ENCODE measurements around the gene COMT.
"Not testable (repeated sequence)": the region's sequence is repeated elsewhere in the genome, so short reads cannot be mapped to it uniquely, and the experiment has no call there.

The COMT gene

GRCh38 chr22:19929586-19930550 is 11.7 kb upstream of the COMT start:
- no peak for DNase-seq

- DNase-seq, result no peak
These were observed 10.8 kb upstream of the COMT start for GRCh38 chr22:19930551-19931486.

DNA sequence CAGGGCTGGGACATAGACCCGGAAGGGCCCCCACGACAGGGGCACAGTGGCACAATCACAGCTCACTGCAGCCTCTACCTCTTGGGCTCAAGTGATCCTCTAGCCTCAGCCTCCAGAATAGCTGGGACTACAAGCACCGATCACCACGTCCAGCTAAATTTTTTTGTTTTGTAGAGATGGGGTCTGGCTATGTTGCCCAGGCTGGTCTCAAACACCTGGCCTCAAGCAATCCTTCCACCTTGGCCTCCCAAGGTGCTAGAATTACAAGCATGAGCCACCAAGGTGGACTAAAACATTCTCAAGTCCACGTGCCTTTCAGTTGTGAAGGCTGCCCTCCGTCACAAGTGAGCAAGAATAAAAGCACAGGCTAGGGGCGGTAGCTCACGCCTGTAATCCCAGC is 10.1 kb upstream of the COMT start:
- no peak for DNase-seq

DNA sequence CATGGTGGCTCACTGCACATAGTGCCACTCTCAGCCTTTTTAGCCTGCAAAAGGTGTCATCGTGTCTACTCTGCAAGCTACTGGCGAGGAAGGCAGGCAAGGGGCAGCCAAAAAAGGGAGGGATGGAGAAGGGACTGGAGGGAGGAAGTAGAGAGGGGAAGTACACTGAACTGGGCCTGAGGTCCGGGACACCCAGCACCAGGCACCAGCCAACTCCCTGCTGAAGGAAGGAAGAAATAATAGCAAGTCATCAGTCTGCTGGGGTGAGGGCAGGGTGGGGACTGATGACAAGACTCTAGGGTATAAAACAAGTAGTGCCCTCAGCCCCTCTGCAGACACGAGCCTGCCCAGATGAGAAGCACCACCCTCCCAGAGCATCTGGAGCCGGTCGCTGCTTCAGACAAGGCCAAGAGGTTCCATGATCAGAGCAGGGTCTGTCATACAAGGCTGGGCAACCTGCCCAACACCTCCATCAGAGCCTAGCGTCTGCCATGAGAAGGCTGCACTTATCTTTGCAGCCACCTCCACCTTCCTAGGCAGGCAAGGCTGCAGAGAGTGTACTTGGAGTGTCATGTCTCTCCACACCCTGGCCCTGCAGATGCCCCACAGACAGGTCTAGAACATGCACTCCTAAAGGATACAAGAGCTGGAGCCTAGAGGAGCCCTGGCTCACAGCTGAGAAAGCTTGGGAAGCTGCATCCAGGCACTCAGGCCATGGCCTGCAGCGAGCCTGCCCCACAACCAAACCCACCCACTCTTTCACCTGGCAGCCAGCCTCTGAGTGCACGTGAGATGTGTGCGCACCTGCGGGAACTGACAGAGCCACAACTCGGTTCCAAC is 9.0 kb upstream of the COMT start:
- peak; percentile 69 for DNase-seq

- DNase-seq, result peak; percentile 57
These were observed 8.0 kb upstream of the COMT start for GRCh38 chr22:19933341-19934241.

DNA sequence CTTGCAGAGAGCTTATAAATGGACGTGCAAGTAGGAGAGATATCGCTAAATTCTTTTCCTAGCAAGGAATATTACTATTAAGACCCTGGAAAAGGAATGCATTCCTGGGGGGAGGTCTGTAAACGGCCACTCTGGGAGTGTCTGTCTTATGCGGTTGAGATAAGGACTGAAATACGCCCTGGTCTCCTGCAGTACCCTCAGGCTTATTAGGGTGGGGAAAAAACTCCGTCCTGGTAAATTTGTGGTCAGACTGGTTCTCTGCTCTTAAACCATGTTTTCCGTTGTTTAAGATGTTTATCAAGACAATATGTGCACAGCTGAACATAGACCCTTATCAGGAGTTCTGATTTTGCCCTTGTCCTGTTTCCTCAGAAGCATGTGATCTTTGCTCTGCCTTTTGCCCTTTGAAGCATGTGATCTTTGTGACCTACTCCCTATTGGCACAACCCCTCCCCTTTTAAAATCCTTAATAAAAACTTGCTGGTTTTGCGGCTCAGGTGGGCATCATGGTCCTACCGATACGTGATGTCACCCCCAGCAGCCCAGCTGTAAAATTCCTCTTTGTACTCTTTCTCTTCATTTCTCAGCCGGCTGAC is 6.4 kb upstream of the COMT start:
- not testable (repeated sequence) for DNase-seq

DNA sequence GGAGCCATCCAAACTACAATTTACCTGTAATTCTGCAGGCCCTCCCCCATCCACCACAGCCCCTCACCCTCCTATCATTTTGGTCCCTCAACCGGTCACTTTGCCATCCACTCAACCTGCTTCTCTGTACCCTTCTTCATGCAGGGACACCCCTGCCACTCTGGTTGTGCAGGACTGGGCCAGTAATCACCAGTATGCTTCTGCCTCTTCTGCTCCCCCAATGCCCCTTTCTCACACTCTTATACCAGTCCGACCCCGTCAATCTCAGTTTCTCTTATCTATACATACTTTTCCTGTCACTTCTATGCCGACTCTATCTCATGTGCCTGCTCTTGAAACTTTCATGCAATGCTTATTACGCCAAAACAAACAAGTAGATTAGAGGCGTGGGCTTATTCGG is 5.1 kb upstream of the COMT start:
- DNase-seq, result no peak

DNA sequence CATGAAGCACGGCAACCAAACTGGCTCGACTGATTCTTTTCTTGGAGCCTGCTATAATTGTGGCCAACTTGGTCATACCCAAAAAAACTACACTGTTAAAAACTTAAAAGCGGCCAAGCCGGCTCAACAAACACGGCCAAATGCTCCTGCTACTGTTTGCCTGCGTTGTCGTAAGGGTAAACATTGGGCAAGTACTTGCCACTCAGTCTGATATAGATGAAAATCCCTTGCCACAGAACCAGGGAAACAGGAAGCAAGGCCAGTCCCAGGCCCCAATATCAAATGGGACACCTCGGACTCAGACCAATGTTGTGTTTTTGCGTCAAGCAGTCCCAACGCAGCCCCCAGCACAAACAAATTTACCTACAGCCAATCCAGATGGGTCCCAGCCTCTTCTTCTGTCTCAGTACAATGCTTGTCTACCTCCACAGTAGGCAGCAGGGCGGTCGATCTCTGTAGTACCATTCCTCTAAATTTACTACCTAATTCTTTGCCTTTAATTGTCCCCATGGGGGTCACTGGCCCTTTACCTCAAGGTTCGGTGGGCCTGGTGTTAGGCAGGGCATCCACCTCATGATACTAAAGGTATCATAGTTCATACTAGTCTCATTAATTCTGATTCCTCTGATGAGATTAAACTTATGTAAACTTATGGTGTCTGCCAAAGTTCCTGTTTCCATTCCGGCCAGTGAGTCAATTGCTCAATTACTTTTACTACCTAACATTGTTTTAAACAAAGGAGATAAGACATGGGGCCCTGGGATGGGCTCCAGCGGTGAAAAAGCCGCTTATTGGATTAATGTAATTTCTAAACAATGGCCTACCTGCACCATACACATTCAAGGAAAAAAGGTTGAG is 3.7 kb upstream of the COMT start:
- no peak for DNase-seq

DNA sequence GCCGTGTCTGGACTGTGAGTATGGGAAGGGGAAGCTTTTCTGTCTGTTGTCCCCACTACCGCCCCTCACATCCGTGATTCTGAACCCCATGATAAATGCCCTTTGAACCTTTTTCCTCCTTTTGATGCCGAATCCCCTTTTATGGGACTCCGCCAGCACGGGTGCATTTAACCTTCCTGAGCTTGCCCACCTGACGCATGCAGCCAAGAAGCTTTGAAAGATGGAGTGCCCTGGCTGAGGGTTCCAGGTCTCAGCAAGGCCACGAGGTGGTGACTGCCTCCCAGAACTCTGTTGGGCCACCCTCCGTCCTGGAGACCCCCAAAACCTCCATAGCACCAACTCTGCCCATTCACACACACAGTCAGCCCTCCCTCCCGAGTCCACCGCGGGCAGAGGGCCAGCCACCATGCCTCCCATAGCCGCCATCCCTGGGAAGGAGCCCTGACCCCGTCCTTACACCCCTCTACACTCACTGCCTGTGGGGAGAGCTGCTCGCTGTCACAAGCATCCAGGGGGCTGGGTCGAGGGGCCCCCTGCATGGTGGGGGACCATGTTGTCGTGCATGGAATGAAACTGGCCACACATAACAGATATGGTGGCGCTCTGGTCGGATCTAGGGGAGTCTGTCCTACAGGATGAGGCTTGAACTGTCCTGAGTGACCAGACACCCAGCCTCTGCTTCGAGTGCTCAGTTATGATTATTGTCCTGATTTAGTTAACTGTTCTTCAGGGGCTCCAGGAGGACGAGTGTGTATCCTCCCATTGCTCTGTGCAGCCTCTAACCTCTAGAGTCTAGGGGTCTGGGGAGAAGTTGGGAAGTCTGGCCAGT is 822 bp upstream of the COMT start:
- DNase-seq, result no peak

DNA sequence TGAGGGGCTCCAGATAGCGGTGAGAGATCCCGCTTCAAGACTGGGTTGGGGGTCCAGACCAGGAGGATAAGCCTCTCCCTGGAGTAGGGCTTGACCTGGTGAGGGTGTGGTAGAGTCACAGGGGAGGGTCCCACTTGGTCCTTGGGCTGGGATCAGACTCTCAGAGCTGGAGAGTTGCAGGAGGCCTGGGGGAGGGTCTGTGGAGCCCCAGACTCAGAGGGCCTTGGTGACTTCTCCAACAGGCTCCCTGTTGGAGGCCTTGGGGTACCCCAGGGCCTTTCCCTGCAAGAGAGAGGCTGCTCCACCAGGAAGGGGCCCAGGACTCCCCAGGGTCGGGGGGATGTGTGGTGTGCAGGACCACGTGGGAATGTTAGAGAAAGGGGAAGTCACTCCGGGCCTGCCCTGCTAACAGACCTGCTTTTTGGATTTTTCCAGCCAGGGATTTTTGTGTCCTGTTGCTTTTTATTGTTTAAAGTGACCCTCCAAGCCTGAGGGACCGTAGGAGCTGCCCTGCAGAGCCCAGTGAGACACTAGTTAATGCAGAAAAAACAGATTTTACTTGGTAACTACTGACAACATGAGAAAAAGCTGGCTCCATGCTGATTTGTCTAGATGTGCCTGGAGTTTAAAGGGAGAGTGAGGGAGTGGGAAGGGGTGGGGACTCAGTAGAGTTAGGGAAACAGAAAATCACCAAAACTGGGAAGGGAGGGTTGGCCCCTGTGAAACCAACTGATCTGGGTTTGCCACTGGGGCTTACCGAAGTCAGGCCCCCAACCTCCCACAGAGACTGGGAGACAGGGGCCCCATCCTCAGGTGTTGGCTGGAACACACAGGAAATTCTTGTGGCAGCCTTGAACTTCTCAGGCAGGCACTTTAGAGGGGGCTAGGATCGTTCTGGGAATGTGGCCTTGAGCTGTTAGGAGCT is 847 bp downstream of the COMT start:
- DNase-seq, result peak; percentile 33

DNA sequence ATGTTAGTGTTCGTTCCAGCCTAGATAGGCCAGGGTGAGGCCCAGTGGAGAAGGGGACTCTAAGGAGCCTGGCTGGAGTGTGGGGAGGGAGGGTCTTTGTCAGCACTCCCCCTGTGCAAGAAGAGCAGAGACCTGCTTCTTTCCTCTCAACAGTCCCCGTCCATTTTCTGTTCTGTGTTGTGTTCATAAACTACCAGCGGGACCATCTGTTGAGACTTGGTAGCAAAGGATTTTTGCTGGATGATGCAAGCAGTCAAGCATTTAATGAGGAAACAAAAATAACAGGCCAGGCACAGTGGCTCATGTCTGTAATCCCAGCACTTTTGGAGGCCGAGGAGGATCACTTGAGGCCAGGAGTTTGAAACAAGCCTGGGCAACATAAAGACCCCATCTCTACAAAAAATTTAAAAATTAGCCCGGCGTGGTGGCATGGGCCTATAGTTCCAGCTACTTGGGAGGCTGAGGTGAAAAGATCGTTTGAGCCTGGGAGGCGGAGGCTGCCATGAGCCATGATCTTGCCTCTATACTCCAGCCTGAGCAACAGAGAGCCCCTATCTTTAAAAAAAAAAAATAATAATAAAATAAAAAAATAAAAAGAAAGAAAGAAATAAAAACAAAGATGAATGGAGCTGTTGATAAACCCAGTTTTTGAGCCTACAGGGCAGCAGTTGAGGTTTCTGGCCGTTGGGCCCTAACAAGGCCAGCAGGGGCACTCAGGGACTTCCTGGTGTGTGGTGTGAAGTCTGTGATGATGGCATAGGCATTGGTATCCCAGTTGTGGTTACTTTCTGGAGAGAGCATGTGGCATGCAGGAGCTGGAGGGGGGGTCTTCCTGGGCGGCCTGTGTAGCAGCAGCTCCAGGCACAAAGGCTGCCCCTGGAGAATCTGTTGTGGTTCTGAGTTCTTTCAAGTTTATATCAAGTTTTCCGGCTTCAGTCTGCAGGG is 1.8 kb downstream of the COMT start:
- DNase-seq, result peak; percentile 30

GRCh38 chr22:19948057-19948760 is 6.6 kb downstream of the COMT start:
- DNase-seq, result no peak

DNA sequence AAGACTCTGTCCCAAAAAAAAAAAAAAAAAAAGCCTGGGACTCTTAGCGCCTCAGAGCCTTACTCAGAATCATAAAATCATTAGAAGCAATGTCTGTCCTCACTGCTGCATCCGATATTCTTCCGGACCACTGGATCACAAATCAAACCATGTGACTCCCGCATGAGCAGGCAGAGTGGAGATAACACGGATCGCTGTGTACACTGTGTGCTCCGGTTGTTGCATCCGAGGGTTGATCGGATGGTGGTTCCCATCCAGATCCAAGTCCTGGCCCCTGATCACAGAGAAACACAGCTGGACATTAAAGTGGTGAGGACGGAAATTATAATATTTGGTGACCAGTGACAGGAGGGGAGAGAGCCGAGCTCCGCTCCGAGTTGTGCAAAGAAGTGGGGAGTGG is 9.8 kb downstream of the COMT start:
- no peak for DNase-seq

DNA sequence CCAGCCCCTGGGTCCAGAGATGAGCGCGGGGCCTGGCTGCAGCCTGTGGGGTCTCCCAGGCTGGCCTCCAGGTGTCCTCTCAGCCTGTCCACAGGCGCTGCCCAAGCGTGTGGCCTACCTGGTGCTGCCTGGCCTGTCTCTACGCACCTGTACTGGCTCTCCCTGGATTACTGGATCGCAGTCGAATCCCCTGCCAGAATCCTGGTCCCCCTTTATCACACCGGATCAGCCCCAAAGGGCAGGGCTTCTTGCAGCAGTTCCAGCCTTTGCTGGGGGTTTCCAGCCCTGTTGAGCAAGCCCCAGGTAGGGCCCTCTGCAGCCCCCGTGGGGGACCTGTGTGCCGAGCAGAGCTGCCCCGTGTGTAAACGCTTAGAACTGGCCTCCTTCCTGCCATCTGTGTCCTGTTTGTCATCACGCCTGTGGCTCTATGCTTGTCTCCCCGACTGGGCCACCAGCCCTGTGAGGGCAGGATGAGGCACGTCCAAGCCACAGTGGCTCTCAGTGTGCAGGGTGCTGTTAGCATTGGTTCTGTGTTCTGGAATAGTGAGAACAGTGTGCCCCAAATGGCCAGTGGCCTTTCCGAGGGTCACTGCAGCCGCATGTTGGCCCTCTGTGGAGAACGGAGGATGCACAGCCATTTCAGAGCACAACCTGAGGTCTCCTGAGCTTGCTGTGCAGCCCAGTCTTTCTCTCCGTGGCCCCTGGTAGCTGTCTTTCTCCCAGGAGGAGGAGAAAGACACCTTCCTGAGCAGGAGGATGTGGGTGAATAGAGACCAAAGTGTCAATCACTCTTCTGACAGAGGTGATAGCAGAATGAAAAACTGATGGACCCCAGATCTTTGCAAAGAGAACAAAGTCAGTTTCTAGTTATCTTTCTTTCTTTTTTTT is 13.9 kb downstream of the COMT start:
- DNase-seq, result peak; percentile 40

DNA sequence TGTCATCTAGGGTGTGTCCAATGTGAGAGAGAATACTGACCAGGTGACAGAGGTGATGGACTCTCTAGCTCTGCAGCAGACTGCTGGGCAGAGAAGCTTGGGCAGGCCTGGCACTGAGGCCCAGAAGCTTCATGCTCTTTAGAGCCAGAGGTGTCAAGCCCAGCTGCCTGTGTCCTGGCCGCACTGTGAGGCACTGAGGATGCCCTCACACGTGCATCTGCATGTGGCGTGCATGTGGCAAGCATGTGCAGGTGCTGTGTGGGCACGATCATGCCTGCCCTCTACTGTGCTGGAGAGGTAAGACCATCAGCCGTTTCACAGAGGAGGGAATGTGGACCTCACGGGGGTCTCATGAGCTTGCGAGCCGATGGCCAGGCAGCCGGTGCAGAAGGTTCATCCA is 15.9 kb downstream of the COMT start:
- DNase-seq, result no peak
